K562 (cell line): Measurements from ENCODE around the gene C1orf105. TPM values are rescaled to one million over a fixed set of nuclear protein-coding genes. Genes with fewer than 3 reads are reported as not detected.
A peak's percentile ranks its signal among the peaks of the same experiment; 100 is the strongest.

ENCODE experiments used
- EZH2 ChIP-seq: IDR thresholded peaks from 2 replicates; pipeline ENCODE4 v1.6.1; 2012; ENCODE audit warnings: low read depth, mild to moderate bottlenecking, inconsistent platforms, low read length, borderline replicate concordance
- IRF2 ChIP-seq: sonication (generic); formaldehyde crosslinking; IDR thresholded peaks from 2 replicates; pipeline ENCODE4 v1.8.1; 2022; ENCODE audit warnings: mild to moderate bottlenecking, missing genetic modification reagents
- MAFG ChIP-seq: fragments of 450-650 bp; conservative IDR thresholded peaks from 2 replicates; pipeline ENCODE4 v1.6.1; 2016; ENCODE audit warnings: missing genetic modification characterization, missing compliant biosample characterization
- MECOM ChIP-seq: fragments of 250-450 bp; sonication (Bioruptor Pico); IDR thresholded peaks from 2 replicates; pipeline ENCODE4 v1.8.0; 2022; ENCODE audit warnings: inconsistent platforms
- NFIC ChIP-seq: fragments of 450-650 bp; IDR thresholded peaks from 2 replicates; pipeline ENCODE4 v1.6.1; 2017; ENCODE audit warnings: mild to moderate bottlenecking, inconsistent platforms
- NRF1 ChIP-seq, 2 experiments: fragments of 450-650 bp; IDR thresholded peaks in 1 of 2; conservative IDR thresholded peaks in 1 of 2; 2 replicates each; pipeline ENCODE4 v1.6.1; 2014; ENCODE audit warnings: mild to moderate bottlenecking in 2 of 2
- PYGO2 ChIP-seq: fragments of 450-650 bp; IDR thresholded peaks from 2 replicates; pipeline ENCODE4 v1.6.1; 2016; ENCODE audit warnings: mild to moderate bottlenecking, missing genetic modification characterization, moderate library complexity, missing compliant biosample characterization
- TGIF2 ChIP-seq: sonication (generic); formaldehyde crosslinking; IDR thresholded peaks from 2 replicates; pipeline ENCODE4 v1.8.1; 2022; ENCODE audit warnings: mild to moderate bottlenecking, missing genetic modification reagents, moderate library complexity
- ZNF696 ChIP-seq: fragments of 250-450 bp; sonication (Bioruptor Pico); conservative IDR thresholded peaks from 2 replicates; pipeline ENCODE4 v1.4.0; 2020; ENCODE audit warnings: mild to moderate bottlenecking, moderate library complexity
- polyA plus RNA-seq, 8 experiments: library from polyadenylated mRNA; depleted of rRNA in 4 of 8; stranded (reverse) in 5 of 8; unstranded in 3 of 8; fragments of >200 nt; fragmentation: Nextera tagmentation in 2 of 8; fragmentation: Illumina TruSeq in 1 of 8; extraction: Ambion mirVana in 2 of 8; extraction: Trizol in 1 of 8; gene quantifications; 2 replicates each; pipeline versions ENCODE4 v1.2.1 to v1.2.3, GENCODE V29; 2011 to 2014; ENCODE audit warnings: inconsistent platforms in 1 of 8, missing spikeins in 1 of 8
- total RNA-seq, 7 experiments: library from RNA; depleted of rRNA in 6 of 7; stranded (reverse); fragments of >200 nt in 6 of 7; fragmentation: Illumina TruSeq in 2 of 7; extraction: Trizol in 2 of 7; gene quantifications; 2 replicates each; pipeline versions ENCODE4 v1.2.1 to v1.2.3, GENCODE V29; 2011 to 2021; ENCODE audit warnings: low replicate concordance in 1 of 7
- TF ChIP-seq, protein P1 (sequence below): IDR thresholded peaks from 3 replicates; pipeline ENCODE4 v1.6.1; 2011; ENCODE audit warnings: borderline replicate concordance, mild to moderate bottlenecking; ENCODE audit not compliant: insufficient read length, insufficient read depth
- TF ChIP-seq, protein P2 (sequence below): fragments of 250-450 bp; sonication (Bioruptor Pico); IDR thresholded peaks from 2 replicates; pipeline ENCODE4 v1.8.0; 2022; ENCODE audit warnings: moderate library complexity, mild to moderate bottlenecking, inconsistent platforms
- TF ChIP-seq, protein P3 (sequence below): sonication (generic); formaldehyde crosslinking; IDR thresholded peaks from 2 replicates; pipeline ENCODE4 v1.8.1; 2023; ENCODE audit warnings: mild to moderate bottlenecking, missing genetic modification reagents
- TF ChIP-seq, protein P4 (sequence below): fragments of 450-650 bp; IDR thresholded peaks from 2 replicates; pipeline ENCODE4 v1.6.1; 2016; ENCODE audit warnings: mild to moderate bottlenecking, moderate library complexity

The C1orf105 gene
- total and polyA plus RNA-seq, 9 of the 15 experiments (the other 6 are each of a cell fraction or from before 2014, with no cell fraction given), result 0.08 TPM; not detected in 8

- TF ChIP-seq, protein P1, sequence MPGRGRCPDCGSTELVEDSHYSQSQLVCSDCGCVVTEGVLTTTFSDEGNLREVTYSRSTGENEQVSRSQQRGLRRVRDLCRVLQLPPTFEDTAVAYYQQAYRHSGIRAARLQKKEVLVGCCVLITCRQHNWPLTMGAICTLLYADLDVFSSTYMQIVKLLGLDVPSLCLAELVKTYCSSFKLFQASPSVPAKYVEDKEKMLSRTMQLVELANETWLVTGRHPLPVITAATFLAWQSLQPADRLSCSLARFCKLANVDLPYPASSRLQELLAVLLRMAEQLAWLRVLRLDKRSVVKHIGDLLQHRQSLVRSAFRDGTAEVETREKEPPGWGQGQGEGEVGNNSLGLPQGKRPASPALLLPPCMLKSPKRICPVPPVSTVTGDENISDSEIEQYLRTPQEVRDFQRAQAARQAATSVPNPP, result no peak
- TF ChIP-seq, protein P2, sequence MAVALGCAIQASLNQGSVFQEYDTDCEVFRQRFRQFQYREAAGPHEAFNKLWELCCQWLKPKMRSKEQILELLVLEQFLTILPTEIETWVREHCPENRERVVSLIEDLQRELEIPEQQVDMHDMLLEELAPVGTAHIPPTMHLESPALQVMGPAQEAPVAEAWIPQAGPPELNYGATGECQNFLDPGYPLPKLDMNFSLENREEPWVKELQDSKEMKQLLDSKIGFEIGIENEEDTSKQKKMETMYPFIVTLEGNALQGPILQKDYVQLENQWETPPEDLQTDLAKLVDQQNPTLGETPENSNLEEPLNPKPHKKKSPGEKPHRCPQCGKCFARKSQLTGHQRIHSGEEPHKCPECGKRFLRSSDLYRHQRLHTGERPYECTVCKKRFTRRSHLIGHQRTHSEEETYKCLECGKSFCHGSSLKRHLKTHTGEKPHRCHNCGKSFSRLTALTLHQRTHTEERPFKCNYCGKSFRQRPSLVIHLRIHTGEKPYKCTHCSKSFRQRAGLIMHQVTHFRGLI, result no peak
- TF ChIP-seq NFIC (no peak), NRF1 (conservative IDR thresholded peaks at IDR 0.05 in 1 of 2, IDR thresholded peaks at IDR 0.05 in 1 of 2) (no peak), EZH2 (no peak), TGIF2 (no peak), PYGO2 (tag) (no peak), ZNF696 (CRISPR knock-in tag) (no peak), MAFG (tag) (peak; percentile 36; the same call in 1 of the 2 replicates), MECOM (0 out of 2 replicates have a peak, but pooled peaks have one; percentile 28), IRF2 (CRISPR knock-in tag) (no peak)
- TF ChIP-seq, protein P3, sequence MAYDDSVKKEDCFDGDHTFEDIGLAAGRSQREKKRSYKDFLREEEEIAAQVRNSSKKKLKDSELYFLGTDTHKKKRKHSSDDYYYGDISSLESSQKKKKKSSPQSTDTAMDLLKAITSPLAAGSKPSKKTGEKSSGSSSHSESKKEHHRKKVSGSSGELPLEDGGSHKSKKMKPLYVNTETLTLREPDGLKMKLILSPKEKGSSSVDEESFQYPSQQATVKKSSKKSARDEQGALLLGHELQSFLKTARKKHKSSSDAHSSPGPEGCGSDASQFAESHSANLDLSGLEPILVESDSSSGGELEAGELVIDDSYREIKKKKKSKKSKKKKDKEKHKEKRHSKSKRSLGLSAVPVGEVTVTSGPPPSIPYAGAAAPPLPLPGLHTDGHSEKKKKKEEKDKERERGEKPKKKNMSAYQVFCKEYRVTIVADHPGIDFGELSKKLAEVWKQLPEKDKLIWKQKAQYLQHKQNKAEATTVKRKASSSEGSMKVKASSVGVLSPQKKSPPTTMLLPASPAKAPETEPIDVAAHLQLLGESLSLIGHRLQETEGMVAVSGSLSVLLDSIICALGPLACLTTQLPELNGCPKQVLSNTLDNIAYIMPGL (CRISPR knock-in tag), result no peak
- TF ChIP-seq, protein P4, sequence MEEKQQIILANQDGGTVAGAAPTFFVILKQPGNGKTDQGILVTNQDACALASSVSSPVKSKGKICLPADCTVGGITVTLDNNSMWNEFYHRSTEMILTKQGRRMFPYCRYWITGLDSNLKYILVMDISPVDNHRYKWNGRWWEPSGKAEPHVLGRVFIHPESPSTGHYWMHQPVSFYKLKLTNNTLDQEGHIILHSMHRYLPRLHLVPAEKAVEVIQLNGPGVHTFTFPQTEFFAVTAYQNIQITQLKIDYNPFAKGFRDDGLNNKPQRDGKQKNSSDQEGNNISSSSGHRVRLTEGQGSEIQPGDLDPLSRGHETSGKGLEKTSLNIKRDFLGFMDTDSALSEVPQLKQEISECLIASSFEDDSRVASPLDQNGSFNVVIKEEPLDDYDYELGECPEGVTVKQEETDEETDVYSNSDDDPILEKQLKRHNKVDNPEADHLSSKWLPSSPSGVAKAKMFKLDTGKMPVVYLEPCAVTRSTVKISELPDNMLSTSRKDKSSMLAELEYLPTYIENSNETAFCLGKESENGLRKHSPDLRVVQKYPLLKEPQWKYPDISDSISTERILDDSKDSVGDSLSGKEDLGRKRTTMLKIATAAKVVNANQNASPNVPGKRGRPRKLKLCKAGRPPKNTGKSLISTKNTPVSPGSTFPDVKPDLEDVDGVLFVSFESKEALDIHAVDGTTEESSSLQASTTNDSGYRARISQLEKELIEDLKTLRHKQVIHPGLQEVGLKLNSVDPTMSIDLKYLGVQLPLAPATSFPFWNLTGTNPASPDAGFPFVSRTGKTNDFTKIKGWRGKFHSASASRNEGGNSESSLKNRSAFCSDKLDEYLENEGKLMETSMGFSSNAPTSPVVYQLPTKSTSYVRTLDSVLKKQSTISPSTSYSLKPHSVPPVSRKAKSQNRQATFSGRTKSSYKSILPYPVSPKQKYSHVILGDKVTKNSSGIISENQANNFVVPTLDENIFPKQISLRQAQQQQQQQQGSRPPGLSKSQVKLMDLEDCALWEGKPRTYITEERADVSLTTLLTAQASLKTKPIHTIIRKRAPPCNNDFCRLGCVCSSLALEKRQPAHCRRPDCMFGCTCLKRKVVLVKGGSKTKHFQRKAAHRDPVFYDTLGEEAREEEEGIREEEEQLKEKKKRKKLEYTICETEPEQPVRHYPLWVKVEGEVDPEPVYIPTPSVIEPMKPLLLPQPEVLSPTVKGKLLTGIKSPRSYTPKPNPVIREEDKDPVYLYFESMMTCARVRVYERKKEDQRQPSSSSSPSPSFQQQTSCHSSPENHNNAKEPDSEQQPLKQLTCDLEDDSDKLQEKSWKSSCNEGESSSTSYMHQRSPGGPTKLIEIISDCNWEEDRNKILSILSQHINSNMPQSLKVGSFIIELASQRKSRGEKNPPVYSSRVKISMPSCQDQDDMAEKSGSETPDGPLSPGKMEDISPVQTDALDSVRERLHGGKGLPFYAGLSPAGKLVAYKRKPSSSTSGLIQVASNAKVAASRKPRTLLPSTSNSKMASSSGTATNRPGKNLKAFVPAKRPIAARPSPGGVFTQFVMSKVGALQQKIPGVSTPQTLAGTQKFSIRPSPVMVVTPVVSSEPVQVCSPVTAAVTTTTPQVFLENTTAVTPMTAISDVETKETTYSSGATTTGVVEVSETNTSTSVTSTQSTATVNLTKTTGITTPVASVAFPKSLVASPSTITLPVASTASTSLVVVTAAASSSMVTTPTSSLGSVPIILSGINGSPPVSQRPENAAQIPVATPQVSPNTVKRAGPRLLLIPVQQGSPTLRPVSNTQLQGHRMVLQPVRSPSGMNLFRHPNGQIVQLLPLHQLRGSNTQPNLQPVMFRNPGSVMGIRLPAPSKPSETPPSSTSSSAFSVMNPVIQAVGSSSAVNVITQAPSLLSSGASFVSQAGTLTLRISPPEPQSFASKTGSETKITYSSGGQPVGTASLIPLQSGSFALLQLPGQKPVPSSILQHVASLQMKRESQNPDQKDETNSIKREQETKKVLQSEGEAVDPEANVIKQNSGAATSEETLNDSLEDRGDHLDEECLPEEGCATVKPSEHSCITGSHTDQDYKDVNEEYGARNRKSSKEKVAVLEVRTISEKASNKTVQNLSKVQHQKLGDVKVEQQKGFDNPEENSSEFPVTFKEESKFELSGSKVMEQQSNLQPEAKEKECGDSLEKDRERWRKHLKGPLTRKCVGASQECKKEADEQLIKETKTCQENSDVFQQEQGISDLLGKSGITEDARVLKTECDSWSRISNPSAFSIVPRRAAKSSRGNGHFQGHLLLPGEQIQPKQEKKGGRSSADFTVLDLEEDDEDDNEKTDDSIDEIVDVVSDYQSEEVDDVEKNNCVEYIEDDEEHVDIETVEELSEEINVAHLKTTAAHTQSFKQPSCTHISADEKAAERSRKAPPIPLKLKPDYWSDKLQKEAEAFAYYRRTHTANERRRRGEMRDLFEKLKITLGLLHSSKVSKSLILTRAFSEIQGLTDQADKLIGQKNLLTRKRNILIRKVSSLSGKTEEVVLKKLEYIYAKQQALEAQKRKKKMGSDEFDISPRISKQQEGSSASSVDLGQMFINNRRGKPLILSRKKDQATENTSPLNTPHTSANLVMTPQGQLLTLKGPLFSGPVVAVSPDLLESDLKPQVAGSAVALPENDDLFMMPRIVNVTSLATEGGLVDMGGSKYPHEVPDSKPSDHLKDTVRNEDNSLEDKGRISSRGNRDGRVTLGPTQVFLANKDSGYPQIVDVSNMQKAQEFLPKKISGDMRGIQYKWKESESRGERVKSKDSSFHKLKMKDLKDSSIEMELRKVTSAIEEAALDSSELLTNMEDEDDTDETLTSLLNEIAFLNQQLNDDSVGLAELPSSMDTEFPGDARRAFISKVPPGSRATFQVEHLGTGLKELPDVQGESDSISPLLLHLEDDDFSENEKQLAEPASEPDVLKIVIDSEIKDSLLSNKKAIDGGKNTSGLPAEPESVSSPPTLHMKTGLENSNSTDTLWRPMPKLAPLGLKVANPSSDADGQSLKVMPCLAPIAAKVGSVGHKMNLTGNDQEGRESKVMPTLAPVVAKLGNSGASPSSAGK, result no peak
These were observed 95.0 kb downstream of the C1orf105 start (continued) for GRCh38 chr1:172515436-172515835.
